Activated CD4-positive, CD25-positive, alpha-beta regulatory T cell (primary cell): Measurements from ENCODE around the gene CMTM8.

Experiments used
- DNase-seq, 4 experiments: peaks; one replicate each; lab custom pipeline; 2025; lab: John Stamatoyannopoulos, UW

Gene CMTM8

GRCh38 chr3:32276279-32276841 is 37.9 kb downstream of the CMTM8 start:
- DNase-seq: no peak

DNA sequence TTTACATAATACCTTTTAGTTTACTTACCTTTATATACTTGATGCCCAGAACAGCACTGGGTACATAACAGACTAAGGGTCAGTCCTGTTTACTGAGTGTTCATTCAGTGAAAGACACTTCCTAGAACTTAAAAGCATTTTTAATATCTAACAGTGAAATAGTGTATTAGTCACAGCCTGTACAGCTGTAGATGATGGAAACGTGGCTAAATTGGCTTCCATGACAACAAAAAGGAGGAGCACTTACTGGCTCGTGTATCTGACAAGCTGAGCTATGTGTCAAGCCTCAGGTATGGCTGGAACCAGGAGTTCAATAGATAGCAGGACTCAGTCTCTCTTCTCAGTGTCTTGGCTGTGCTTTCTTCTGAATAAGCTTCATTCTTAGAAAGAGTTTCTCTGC is 40.2 kb downstream of the CMTM8 start:
- no peak for DNase-seq

- no peak for DNase-seq
Observed at GRCh38 chr3:32280262-32280910, 41.9 kb downstream of the CMTM8 start.

DNA sequence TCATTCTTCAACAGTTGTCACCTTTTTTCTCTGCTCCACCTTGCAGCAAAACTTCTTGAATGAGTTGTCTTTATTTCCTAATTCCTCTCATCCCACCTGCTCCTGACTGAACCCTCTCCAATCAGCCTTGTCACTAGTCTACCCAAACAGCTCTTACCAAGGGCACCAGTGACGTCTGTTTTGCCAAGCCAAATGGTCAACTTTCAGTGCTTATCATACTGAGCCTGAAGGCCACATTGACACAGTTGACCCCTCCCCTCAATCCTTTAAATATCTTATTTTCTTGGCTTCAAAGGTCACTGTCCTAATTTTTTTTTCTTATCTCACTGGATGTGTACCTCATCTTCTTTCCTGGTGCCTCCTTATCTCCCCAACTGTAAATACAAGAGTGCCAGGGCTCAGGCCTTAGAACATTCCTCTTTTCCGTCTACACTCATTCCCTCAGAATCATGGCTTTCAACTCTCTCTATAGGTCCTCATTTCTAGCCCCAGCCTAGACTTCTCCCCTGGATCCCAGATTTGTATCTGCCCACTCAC is 43.2 kb downstream of the CMTM8 start:
- DNase-seq: no peak

GRCh38 chr3:32282578-32283154 is 44.2 kb downstream of the CMTM8 start:
- no peak for DNase-seq

DNA sequence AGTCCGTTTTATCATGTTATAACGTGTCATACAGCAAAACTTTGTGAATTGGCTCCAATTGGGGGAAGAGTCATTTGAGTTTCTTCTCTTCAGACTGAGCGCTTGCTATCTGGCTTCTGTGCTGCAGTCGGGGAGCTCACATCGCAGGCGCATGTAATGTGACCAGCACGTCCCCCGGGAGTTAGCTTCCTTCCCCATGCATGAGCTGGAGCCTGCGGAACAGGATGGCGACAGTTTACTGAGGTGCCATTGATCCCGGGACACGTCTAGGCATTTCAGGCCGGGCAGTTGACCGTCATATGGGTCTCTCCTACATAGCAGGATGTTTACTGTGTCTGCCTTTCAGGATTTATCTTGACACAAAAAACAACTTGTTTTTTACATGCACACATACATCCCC is 44.8 kb downstream of the CMTM8 start:
- DNase-seq: no peak

DNA sequence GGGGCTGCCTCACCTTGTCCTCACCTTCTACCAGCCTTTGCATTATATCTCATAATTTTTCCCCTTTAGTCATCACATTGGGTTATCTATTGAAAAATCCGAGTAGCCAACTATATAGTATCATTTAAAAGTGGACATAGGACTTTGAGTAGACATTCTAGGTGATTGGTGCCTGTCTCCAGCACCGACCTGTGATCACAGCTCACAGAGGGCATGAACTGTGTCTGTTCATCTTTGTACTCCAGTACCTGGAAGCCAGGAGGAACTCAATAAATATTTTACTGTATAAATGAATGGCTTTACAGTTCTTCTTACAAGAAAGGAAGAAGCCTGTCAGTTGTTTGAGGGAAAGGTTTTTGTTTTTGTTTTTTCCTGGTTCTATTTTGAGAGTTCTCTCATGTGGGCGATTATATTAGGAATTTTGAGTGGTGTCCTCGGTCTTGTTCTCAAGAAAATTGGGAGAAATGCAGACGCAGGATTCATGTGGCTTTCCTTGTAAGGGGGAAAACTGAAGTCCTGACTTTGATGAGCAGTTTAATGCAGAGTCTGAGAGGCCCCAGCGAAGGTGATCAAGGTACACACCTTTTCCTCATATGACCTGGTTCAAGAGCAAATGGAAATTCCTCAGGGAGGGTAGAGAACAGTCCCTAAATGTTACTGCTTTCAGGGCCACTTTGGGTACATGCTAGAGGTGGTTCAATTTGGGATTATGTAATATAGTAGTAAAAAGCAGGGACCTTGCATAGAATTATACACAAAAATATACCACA is 46.1 kb downstream of the CMTM8 start:
- no peak for DNase-seq

- DNase-seq: no peak
Observed at GRCh38 chr3:32285891-32286290, 47.4 kb downstream of the CMTM8 start.

DNA sequence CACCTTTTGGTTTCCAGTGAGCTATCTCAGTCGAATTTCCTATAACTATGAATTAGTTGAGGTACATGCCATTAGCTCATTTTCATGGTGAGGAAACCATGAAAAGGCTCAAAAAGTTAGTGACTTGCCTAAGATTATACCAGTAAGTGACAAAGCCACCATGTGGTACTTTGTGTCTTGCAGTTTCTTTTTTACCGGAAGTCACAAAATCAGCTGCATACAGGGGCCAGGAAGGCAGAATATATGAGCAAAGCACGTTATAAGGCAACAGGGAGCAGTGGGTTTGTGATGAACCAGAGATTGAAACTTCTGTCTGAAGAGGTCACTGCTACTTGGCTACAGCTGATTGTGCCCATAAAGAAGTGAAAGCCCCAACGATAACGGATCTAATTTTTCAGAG is 50.3 kb downstream of the CMTM8 start:
- DNase-seq: no peak

- no peak for DNase-seq
Observed at GRCh38 chr3:32290619-32291018, 52.1 kb downstream of the CMTM8 start.

- no peak for DNase-seq
Observed at GRCh38 chr3:32292085-32292796, 53.8 kb downstream of the CMTM8 start.

GRCh38 chr3:32293903-32294302 is 55.4 kb downstream of the CMTM8 start:
- DNase-seq: no peak

GRCh38 chr3:32296251-32297204 is 58.0 kb downstream of the CMTM8 start:
- DNase-seq: peak in 3 of 4 experiments; percentile 10 to 19 (median 11)

GRCh38 chr3:32297366-32297765 is 58.9 kb downstream of the CMTM8 start:
- DNase-seq: no peak

GRCh38 chr3:32301426-32301825 is 62.9 kb downstream of the CMTM8 start:
- no peak for DNase-seq

DNA sequence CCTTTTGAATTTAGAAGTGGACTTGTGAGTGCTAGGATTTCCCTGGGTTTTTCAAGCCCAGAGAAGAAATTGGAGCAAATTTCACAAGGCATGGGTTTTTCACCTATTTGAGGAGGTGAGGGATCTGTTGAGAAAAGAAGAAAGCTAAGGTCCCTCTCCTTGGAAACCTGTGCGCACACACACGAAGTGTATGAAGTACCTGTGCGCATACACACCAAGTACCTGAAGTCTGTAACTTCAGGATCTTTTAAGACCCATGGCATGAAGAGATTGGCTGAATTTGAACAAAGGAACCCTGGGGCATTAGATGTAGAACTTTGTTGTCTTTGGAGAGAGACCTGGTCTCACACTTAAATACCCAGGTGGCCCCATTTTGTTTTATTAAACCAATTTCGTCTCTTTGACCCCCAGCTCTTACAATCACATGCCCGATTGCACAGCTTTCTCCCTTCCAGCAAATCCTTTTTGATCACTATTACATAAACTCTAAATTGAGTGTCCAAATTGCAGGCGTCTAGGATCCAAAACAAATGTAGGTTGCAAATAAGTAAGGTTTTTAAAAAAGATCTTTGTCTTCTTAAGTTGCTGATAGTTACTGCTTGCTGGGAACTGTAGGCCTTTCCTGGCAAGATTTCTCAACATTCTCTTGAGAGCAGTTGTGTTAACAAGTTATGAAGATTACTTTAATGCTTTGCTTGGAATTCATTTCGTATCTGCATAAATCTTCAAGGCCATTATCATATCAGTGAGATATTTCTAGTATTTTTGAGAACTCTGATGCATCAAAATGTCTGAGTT is 64.3 kb downstream of the CMTM8 start:
- DNase-seq: no peak

DNA sequence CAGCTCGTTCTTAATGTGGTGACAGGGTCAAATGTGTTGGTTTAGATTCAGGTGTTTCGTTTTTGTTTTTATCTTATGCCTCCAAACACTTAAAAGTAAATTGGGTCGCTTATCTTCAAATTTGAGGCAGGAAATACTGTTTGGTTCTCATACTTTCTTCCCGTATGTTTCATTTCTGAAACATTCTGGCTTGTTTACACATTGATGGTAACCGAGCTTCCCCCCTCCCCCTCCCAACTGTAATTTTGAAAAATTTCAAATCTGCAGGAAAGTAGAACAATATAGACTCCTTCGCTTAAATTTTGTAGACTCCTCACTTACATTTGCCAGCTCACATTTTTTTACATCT is 64.9 kb downstream of the CMTM8 start:
- DNase-seq: no peak

GRCh38 chr3:32303977-32304881 is 65.7 kb downstream of the CMTM8 start:
- DNase-seq: no peak

- no peak for DNase-seq
Observed at GRCh38 chr3:32305361-32305876, 66.9 kb downstream of the CMTM8 start.
